ENCODE results near the gene ASL. TPM values are rescaled to one million over a fixed set of nuclear protein-coding genes. Genes with fewer than 3 reads are reported as not detected.
"Not testable (repeated sequence)": the region's sequence is repeated elsewhere in the genome, so short reads cannot be mapped to it uniquely, and the experiment has no call there.

The ASL gene
- total and polyA plus RNA-seq, 12 donors: 10.1 to 27.5 (median 13.5) TPM

DNA sequence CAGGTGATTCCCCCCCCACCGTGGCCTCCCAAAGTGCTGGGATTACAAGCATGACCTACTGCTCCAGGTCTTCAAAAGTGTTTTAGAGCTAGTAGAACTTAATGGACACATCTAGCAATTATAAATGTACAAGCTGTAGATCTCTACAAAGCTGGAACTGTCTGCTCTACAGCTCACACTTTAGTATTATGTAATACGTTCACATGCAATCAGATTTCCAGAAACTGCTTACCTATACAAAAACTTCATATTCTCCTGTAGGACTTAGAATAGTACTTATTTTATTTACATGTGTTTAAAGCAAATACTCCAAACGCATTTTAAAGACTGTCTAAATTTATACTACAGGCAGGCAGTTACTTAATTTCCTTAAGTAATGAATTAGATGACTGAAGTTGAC lies 39.2 kb upstream of the ASL start:
- Histone ChIP-seq H3K4me1 (no peaks in the 10 kb centered on the region), H3K27ac (no peak overlapping the region), H3K27me3 (no peaks in the 10 kb centered on the region), H3K36me3 (no peaks in the 10 kb centered on the region), H3K9me3 (no peaks in the 10 kb centered on the region), H3K4me3 (no peak overlapping the region)
- DNase-seq (no peak), ATAC-seq (no peak)
- WGBS, 2 donors: 86 to 87% methylated on average over 3 of the region's 3 CpGs
- TF ChIP-seq, protein P1, sequence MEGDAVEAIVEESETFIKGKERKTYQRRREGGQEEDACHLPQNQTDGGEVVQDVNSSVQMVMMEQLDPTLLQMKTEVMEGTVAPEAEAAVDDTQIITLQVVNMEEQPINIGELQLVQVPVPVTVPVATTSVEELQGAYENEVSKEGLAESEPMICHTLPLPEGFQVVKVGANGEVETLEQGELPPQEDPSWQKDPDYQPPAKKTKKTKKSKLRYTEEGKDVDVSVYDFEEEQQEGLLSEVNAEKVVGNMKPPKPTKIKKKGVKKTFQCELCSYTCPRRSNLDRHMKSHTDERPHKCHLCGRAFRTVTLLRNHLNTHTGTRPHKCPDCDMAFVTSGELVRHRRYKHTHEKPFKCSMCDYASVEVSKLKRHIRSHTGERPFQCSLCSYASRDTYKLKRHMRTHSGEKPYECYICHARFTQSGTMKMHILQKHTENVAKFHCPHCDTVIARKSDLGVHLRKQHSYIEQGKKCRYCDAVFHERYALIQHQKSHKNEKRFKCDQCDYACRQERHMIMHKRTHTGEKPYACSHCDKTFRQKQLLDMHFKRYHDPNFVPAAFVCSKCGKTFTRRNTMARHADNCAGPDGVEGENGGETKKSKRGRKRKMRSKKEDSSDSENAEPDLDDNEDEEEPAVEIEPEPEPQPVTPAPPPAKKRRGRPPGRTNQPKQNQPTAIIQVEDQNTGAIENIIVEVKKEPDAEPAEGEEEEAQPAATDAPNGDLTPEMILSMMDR (IDR thresholded peaks at IDR 0.05): no peak
- intact Hi-C loops (cut with DNase I): no loop called here

DNA sequence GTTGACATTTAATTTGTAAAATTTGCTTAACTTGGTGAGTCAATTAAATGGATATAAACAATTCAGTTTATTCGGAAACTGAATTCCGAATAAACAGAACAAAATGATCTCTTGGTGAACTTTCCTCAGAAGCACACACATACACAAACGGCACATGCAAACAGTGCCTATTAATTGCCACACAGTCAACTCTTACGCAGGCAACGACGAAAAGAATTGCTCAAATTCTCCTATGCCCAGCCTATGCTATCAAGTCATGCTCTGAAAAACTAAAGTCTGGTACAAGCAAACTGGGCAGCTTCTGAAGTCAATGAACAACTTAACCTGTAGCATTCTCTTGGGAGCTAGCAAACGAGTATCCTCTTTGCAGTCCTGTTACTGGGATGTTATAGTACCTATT lies 38.8 kb upstream of the ASL start:
- intact Hi-C loops (cut with DNase I): no loop called here
- H3K4me3 ChIP-seq: no peak overlapping the region
- H3K9me3 ChIP-seq: no peaks in the 10 kb centered on the region
- H3K27me3 ChIP-seq: no peaks in the 10 kb centered on the region
- TF ChIP-seq, protein P1 (IDR thresholded peaks at IDR 0.05): no peak
- H3K27ac ChIP-seq: no peak overlapping the region
- ATAC-seq: no peak
- no peaks in the 10 kb centered on the region for H3K36me3 ChIP-seq
- WGBS, 2 donors: 92 to 93% methylated on average over 7 of the region's 7 CpGs
- no peak for DNase-seq
- no peaks in the 10 kb centered on the region for H3K4me1 ChIP-seq

DNA sequence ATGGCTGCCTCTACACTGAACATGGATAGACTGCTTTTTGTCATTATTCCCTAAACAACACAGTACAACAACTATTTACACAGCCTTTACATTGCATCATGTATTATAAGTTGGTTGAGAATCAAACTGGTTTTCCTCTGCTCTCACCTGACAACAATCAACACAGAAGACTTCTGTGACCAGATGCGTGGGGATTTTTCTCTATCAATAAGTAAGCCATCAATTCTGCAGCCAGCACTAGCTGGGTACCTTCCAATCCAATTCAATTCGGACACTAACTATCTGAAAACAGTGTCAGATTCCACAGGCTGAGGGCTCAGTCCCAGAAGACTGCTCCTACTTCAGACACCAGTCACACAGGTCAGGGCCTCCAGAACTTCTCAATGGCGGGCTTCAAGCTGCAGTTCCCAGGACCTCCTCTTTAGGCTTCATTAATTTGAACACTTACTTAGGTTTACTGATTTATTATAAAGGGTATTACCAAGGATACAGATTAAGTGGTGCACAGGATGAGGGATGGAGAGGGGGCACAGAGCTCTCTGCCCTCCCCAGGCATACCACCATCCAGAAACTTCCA lies 36.4 kb upstream of the ASL start:
- Histone ChIP-seq H3K4me3 (no peak overlapping the region), H3K27ac (no peak overlapping the region), H3K9me3 (no peaks in the 10 kb centered on the region), H3K4me1 (peaks cover 0 to 10% (median 6%) of the 10 kb centered on the region in 9 donors), H3K27me3 (peaks cover 0 to 10% (median 0%) of the 10 kb centered on the region in 7 donors), H3K36me3 (no peaks in the 10 kb centered on the region)
- WGBS, 2 donors: 85 to 87% methylated on average over 3 of the region's 3 CpGs
- no peak for DNase-seq
- no peak for ATAC-seq
- TF ChIP-seq, protein P1 (IDR thresholded peaks at IDR 0.05): no peak
- intact Hi-C loops (cut with DNase I): no loop called here

DNA sequence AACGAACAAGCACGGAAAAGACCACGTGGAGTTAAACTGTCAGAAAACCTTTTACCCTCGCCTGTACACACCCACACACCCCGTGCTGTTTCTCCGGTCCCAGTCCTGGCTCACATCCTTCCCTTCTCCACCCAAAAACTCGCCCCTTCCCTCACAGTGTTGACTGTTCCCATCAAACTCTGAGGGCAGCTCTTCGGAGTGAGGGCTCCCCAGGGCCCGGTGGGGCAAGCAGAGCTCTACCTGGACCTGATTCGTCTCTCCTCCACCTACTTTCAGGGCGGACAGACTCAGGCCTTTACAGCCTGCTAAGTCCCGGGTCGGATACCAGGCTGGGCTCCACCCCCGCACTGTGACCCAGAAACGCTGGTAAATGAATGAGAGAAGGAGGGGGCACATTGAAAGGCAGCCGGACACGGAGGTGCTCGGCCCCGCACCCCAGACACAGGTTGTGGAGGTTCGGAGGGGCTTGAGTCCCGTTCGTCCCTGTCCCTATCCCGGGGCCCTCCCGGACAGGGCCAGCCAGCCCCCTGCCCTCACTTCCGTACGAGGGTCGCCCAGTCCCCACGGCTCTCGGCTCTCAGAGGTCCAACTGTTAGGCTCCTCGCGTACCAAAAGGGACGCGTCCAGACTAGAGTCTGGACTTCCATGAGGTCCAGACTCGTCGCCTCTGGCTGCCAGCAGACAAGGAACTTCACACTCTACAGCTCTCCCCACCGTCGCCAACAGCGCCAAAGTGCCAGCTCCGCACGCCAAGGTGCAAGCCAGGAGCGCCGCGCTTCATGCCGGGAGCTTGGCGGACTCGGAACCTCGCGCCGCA lies 31.7 kb upstream of the ASL start:
- Histone ChIP-seq H3K27ac (no peak overlapping the region), H3K27me3 (peaks cover 0 to 15% (median 0%) of the 10 kb centered on the region in 7 donors), H3K36me3 (no peaks in the 10 kb centered on the region), H3K4me1 (peaks cover 0 to 15% (median 9%) of the 10 kb centered on the region in 9 donors), H3K4me3 (peak overlapping the region; percentile 19 to 56 (median 46)), H3K9me3 (no peaks in the 10 kb centered on the region)
- intact Hi-C loops (cut with DNase I): no loop called here
- DNase-seq (peak; percentile 29 to 64), ATAC-seq (peak; percentile 70 to 92 (median 84))
- TF ChIP-seq, protein P1 (IDR thresholded peaks at IDR 0.05): no peak
- 8 to 9% methylated on average over 47 to 49 of the region's 49 CpGs for WGBS, 2 donors

DNA sequence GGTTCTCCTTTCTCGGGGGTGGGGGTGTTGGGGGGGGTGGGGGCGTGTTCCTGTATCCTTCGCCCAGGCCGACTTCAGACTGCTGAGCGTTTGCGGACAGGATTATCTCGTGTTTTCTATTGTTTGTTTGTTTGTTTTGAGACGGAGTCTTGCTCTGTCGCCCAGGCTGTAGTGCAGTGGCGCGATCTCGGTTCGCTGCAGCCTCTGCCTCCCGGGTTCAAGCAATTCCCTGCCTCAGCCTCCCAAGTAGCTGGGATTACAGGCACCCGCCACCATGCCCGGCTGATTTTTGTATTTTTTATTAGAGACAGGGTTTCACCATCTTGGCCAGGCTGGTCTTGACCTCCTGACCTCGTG lies 31.1 kb upstream of the ASL start:
- peaks cover 0 to 15% (median 9%) of the 10 kb centered on the region in 9 donors for H3K4me1 ChIP-seq
- peak overlapping the region; percentile 19 to 56 (median 46) for H3K4me3 ChIP-seq
- ATAC-seq: peak in 1 of 8 donors; percentile 14
- DNase-seq; H3K36me3 ChIP-seq; intact Hi-C loops (cut with DNase I); H3K27ac ChIP-seq; H3K9me3 ChIP-seq: not testable (repeated sequence)
- H3K27me3 ChIP-seq: peaks cover 0 to 15% (median 0%) of the 10 kb centered on the region in 7 donors
- 19 to 21% methylated on average over 17 of the region's 17 CpGs for WGBS, 2 donors
